Activated naive CD8-positive, alpha-beta T cell treated with anti-CD3 and anti-CD28 coated beads, Interleukin-2, amount 10 ng/mL, durations not matched to agents 7 days and 5 days (primary cell): ENCODE results near the gene SFXN2. TPM values are rescaled to one million over a fixed set of nuclear protein-coding genes. Genes with fewer than 3 reads are reported as not detected.
"Not testable (repeated sequence)": the region's sequence is repeated elsewhere in the genome, so short reads cannot be mapped to it uniquely, and the experiment has no call there.

ENCODE experiments used
- ATAC-seq: fragments of 150-1000 bp; cut with Tn5 transposase; one replicate; pipeline ENCODE4 v1.10.0; 2021; ENCODE audit warnings: low read depth, moderate library complexity
- POLR2A ChIA-PET: fragments of 350-600 bp; sonication (Branson Sonifier 250); formaldehyde crosslinking; loops from one replicate; lab custom pipeline; 2021; ENCODE audit warnings: antibody characterized with exemption; lab: Charles Lee
- DNase-seq: peaks from one replicate; pipeline ENCODE4 v3.0.0; 2021
- H3K27ac Mint-ChIP-seq: one replicate; pipeline ENCODE4 v1.8.0; 2022; ENCODE audit warnings: mild to moderate bottlenecking, mixed read lengths
- H3K27me3 Mint-ChIP-seq: one replicate; pipeline ENCODE4 v1.8.0; 2022; ENCODE audit warnings: mild to moderate bottlenecking, moderate library complexity, mixed read lengths
- H3K36me3 Mint-ChIP-seq: one replicate; pipeline ENCODE4 v1.8.0; 2021; ENCODE audit warnings: mild to moderate bottlenecking, mixed read lengths
- H3K4me1 Mint-ChIP-seq: one replicate; pipeline ENCODE4 v1.8.0; 2021; ENCODE audit warnings: mixed read lengths
- H3K4me3 Mint-ChIP-seq: one replicate; pipeline ENCODE4 v1.8.0; 2022; ENCODE audit warnings: mild to moderate bottlenecking, moderate library complexity, mixed read lengths
- H3K9me3 Mint-ChIP-seq: one replicate; pipeline ENCODE4 v1.8.0; 2021; ENCODE audit warnings: mixed read lengths
- total RNA-seq, 2 experiments: library from RNA; stranded (reverse); gene quantifications; one replicate each; pipeline ENCODE4 v1.2.3, GENCODE V29; 2021

The SFXN2 gene
- total RNA-seq, 2 experiments from 2014 or later = 19.4 to 21.1 TPM

GRCh38 chr10:102752934-102753664, 38.7 kb downstream of the SFXN2 start:
- POLR2A ChIA-PET = interaction anchor here (1.5 kb wide), 1 partner anchor 23 kb away, joined by 3 read pairs; no protein-coding TSS in a partner anchor
- DNase-seq (no peak), ATAC-seq (peak; percentile 72)
- Mint-ChIP-seq H3K4me1 (peaks cover 35% of the 10 kb centered on the region), H3K27me3 (no peaks in the 10 kb centered on the region), H3K4me3 (no peak overlapping the region), H3K27ac (no peak overlapping the region), H3K9me3 (no peaks in the 10 kb centered on the region), H3K36me3 (peaks cover 12% of the 10 kb centered on the region)

DNA sequence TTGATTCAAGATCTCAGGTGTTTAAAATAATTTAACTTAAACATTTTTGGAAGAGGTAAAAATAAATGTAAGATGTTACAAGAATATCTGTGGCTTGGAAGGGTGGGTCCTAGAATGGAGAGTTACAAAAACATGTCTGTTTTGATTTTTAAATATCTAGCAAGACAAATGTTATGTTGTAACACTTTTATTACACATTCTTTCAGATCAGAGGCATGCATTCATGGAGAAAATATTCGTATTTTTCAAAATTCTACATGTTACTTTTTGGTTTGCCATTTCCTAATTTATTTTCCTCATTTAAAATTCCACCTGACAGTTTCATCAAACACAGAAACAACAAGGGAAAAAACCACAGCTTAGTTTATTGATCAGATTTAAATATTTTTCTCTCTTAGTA, 39.3 kb downstream of the SFXN2 start:
- no peak overlapping the region for H3K4me3 Mint-ChIP-seq
- peaks cover 7% of the 10 kb centered on the region for H3K36me3 Mint-ChIP-seq
- ATAC-seq (no peak), DNase-seq (no peak)
- H3K27ac Mint-ChIP-seq = no peak overlapping the region
- H3K27me3 Mint-ChIP-seq = no peaks in the 10 kb centered on the region
- H3K4me1 Mint-ChIP-seq = peaks cover 37% of the 10 kb centered on the region
- POLR2A ChIA-PET = interaction anchor here (1.5 kb wide), 1 partner anchor 22 kb away, joined by 3 read pairs; no protein-coding TSS in a partner anchor
- no peaks in the 10 kb centered on the region for H3K9me3 Mint-ChIP-seq

DNA sequence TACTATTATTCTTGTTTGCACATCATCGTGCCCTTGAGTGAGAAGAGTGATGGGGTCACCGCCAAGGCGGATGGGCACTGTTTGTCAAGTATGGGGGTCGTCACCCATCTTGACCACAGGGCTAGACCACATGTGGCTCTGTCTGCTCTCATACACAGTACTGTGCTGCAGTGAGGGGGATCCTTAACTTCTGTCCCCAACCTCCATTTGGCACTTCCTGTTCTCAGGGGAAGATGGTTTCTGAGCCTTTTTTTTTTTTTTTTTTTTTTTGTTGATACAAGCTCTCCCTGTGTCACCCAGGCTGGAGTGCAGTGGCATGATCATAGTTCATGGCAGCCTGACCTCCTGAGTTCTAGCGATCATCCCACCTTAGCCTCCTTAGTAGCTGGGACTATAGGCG, 42.9 kb downstream of the SFXN2 start:
- H3K27me3 Mint-ChIP-seq = no peaks in the 10 kb centered on the region

GRCh38 chr10:102758240-102758932, 44.0 kb downstream of the SFXN2 start:
- POLR2A ChIA-PET = no interaction called here
- DNase-seq (no peak), ATAC-seq (no peak)
- H3K36me3 Mint-ChIP-seq = peaks cover 17% of the 10 kb centered on the region
- H3K4me3 Mint-ChIP-seq = peak overlapping the region; percentile 21
- no peaks in the 10 kb centered on the region for H3K9me3 Mint-ChIP-seq
- peaks cover 16% of the 10 kb centered on the region for H3K4me1 Mint-ChIP-seq
- no peak overlapping the region for H3K27ac Mint-ChIP-seq
- no peaks in the 10 kb centered on the region for H3K27me3 Mint-ChIP-seq

More for the DNA sequence above, 42.9 kb downstream of the SFXN2 start:
- no peak for DNase-seq
- H3K27ac Mint-ChIP-seq = no peak overlapping the region
- POLR2A ChIA-PET = interaction anchor here (0.6 kb wide), 1 partner anchor 14 kb away, joined by 4 read pairs; no protein-coding TSS in a partner anchor
- peaks cover 10% of the 10 kb centered on the region for H3K36me3 Mint-ChIP-seq
- peaks cover 27% of the 10 kb centered on the region for H3K4me1 Mint-ChIP-seq
- no peaks in the 10 kb centered on the region for H3K9me3 Mint-ChIP-seq
- no peak for ATAC-seq
- no peak overlapping the region for H3K4me3 Mint-ChIP-seq

DNA sequence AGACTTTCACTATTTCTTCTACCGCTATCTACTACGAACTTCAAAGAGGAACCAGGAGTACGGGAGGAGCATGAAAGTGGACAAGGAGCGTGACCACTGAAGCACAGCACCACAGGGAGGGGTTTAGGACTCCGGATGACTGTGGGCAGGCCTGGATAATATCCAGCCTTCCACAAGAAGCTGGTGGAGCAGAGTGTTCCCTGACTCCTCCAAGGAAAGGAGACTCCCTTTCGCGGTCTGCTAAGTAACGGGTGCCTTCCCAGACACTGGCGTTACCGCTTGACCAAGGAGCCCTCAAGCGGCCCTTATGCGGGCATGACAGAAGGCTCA, 44.5 kb downstream of the SFXN2 start:
- peak overlapping the region; percentile 17 for H3K27ac Mint-ChIP-seq
- POLR2A ChIA-PET = not testable (repeated sequence)

GRCh38 chr10:102759497-102760210, 45.2 kb downstream of the SFXN2 start:
- H3K27me3 Mint-ChIP-seq = no peaks in the 10 kb centered on the region
- no peak for DNase-seq
- H3K4me1 Mint-ChIP-seq = peaks cover 13% of the 10 kb centered on the region
- no peak overlapping the region for H3K27ac Mint-ChIP-seq
- POLR2A ChIA-PET = no interaction called here
- no peaks in the 10 kb centered on the region for H3K9me3 Mint-ChIP-seq
- H3K36me3 Mint-ChIP-seq = peaks cover 17% of the 10 kb centered on the region
- no peak for ATAC-seq
- H3K4me3 Mint-ChIP-seq = no peak overlapping the region

More for the DNA sequence above, 44.5 kb downstream of the SFXN2 start:
- Mint-ChIP-seq H3K4me3 (peak overlapping the region; percentile 24), H3K36me3 (peaks cover 17% of the 10 kb centered on the region), H3K4me1 (peaks cover 13% of the 10 kb centered on the region)
- DNase-seq, H3K9me3 Mint-ChIP-seq, ATAC-seq, H3K27me3 Mint-ChIP-seq: not testable (repeated sequence)

DNA sequence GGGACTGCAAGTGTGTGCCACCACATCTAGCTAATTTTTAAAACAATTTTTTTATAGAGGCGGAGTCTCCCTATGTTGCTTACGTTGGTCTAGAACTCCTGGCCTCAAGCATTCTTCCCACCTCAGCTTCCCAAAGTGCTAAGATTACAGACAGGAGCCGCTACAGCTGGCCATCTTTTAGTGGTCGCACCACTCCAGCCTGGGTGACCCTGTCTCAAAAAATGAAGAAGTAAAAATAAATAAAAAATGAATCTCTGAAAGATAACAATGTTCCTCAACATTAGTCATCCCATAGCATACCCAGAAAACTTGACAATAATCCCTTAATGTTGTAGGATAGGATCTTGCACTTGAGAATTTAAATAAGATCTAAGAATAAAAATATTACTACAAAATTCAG, 47.5 kb downstream of the SFXN2 start:
- Mint-ChIP-seq H3K4me3 (no peak overlapping the region), H3K9me3 (no peaks in the 10 kb centered on the region), H3K27me3 (no peaks in the 10 kb centered on the region), H3K4me1 (peaks cover 14% of the 10 kb centered on the region), H3K36me3 (peaks cover 25% of the 10 kb centered on the region), H3K27ac (no peak overlapping the region)
- DNase-seq = no peak
- no peak for ATAC-seq
- POLR2A ChIA-PET = no interaction called here

- DNase-seq (no peak), ATAC-seq (no peak)
- POLR2A ChIA-PET = interaction anchor here (0.6 kb wide), 1 partner anchor 126 kb away, joined by 3 read pairs; no protein-coding TSS in a partner anchor
- Mint-ChIP-seq H3K4me1 (peaks cover 11% of the 10 kb centered on the region), H3K27ac (no peak overlapping the region), H3K4me3 (no peak overlapping the region), H3K36me3 (peaks cover 25% of the 10 kb centered on the region), H3K27me3 (no peaks in the 10 kb centered on the region), H3K9me3 (no peaks in the 10 kb centered on the region)
These were observed 48.1 kb downstream of the SFXN2 start for GRCh38 chr10:102762401-102763015.

- DNase-seq (no peak), ATAC-seq (no peak)
- no peaks in the 10 kb centered on the region for H3K9me3 Mint-ChIP-seq
- H3K27me3 Mint-ChIP-seq = no peaks in the 10 kb centered on the region
- POLR2A ChIA-PET = interaction anchor here (0.6 kb wide), 1 partner anchor 125 kb away, joined by 3 read pairs; no protein-coding TSS in a partner anchor
- H3K4me3 Mint-ChIP-seq = no peak overlapping the region
- no peak overlapping the region for H3K27ac Mint-ChIP-seq
- H3K36me3 Mint-ChIP-seq = peaks cover 27% of the 10 kb centered on the region
- peaks cover 11% of the 10 kb centered on the region for H3K4me1 Mint-ChIP-seq
These were observed 48.7 kb downstream of the SFXN2 start for GRCh38 chr10:102763037-102763607.

DNA sequence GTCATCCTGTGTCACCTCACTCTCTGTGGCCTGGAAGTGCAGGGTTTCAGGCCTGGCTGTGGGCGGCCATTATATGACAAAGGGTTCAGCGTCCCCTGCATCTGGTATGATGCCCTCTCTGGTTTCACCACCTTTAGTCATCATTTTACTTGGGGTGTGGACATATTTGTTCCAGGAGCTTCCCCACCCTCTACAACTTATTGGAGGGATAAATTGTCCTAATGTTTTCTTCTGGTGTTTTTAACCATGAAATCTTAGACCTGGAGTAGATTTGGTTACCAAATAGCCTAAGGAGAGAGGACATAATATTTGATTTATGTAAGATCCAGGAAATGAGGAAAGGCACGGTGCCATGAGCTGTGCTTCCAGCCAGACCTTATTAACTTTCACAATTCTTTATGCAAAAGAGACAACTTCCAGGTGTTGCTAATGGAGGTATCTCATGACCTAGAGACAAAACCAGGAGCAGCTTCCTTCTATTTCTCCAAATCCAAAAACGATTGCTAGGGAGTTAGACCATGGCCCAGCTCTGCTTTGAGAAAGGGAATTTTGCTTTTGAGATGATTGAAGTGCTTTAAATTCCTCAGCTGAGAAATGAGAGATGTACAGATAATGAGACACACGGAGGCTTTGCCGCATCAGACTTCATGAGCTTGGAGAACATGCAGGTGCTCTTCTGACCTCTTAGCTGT, 50.2 kb downstream of the SFXN2 start:
- Mint-ChIP-seq H3K4me1 (peaks cover 7% of the 10 kb centered on the region), H3K27ac (no peak overlapping the region), H3K4me3 (no peak overlapping the region), H3K27me3 (no peaks in the 10 kb centered on the region), H3K36me3 (peaks cover 26% of the 10 kb centered on the region), H3K9me3 (no peaks in the 10 kb centered on the region)
- DNase-seq (no peak), ATAC-seq (no peak)
- POLR2A ChIA-PET = no interaction called here

DNA sequence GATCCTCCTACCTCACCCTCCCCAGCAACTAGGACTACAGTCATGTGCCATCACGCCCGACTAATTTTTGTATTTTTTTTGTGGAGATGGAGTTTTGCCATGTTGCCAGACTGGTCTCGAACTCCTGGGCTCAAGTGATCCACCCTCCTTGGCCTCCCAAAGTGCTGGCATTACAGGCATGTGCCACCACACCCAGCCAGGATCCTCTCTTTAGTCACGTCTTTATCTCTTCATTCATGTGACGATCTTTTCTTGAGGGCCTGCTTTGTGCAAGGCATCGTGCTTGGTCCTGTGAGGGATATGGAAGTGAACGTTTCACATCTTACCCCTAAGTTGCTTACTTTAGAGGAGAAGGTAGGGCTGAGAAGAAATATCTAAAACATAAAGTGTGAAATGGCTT, 50.9 kb downstream of the SFXN2 start:
- Mint-ChIP-seq H3K36me3 (peaks cover 23% of the 10 kb centered on the region), H3K27ac (no peak overlapping the region), H3K4me1 (peaks cover 8% of the 10 kb centered on the region), H3K9me3 (no peaks in the 10 kb centered on the region), H3K4me3 (no peak overlapping the region), H3K27me3 (no peaks in the 10 kb centered on the region)
- POLR2A ChIA-PET = no interaction called here
- ATAC-seq (no peak), DNase-seq (no peak)

- ATAC-seq = no peak
- no peak overlapping the region for H3K27ac Mint-ChIP-seq
- H3K4me3 Mint-ChIP-seq = no peak overlapping the region
- no peaks in the 10 kb centered on the region for H3K27me3 Mint-ChIP-seq
- POLR2A ChIA-PET = no interaction called here
- H3K4me1 Mint-ChIP-seq = peaks cover 13% of the 10 kb centered on the region
- DNase-seq = no peak
- H3K9me3 Mint-ChIP-seq = no peaks in the 10 kb centered on the region
- H3K36me3 Mint-ChIP-seq = peaks cover 17% of the 10 kb centered on the region
These were observed 53.2 kb downstream of the SFXN2 start for GRCh38 chr10:102767428-102768160.
